GM21529 (cell line): ENCODE data around the gene APOBEC3A.
"Not testable (repeated sequence)": the region's sequence is repeated elsewhere in the genome, so short reads cannot be mapped to it uniquely, and the experiment has no call there.

Experiments used
- ATAC-seq: cut with Tn5 transposase; IDR thresholded peaks from one replicate; pipeline ENCODE4 v1.9.1; 2021; ENCODE audit not compliant: unreplicated experiment

APOBEC3A gene

DNA sequence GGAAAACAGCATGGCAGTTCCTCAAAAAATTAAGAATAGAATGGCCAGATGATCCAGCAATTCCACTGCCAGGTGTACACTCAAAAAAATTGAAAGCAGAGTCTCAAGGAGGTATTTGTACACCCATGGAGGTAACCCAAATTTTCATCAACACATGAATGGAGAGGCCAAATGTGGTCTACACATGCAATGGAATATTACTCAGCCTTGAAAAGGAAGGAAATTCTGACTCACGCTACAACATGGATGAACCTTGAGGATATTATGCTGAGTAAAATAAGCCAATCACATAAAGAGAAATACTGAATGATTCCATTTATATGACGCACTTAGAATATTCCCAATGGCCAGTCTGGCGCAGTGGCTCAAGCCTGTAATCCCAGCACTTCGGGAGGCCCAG lies 19.9 kb downstream of the APOBEC3A start:
- ATAC-seq, result not testable (repeated sequence)

DNA sequence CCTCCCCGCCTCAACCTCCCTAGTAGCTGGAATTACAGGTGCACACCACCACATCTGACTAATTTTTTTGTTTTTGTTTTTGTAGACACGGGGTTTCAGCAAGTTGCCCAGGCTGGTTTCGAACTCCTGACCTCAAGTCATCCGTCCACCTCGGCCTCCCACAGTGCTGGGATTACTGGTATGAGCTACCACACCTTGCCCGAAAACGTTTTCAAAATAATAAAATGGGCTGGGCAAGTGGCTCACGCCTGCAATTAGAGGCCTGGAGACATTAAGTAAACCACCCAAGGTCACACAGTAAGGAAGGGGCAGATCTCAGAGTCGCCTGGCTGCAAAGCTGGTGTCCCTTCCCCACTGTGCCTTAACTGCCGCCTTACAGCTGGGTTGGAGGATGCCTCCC lies 23.2 kb downstream of the APOBEC3A start:
- not testable (repeated sequence) for ATAC-seq

DNA sequence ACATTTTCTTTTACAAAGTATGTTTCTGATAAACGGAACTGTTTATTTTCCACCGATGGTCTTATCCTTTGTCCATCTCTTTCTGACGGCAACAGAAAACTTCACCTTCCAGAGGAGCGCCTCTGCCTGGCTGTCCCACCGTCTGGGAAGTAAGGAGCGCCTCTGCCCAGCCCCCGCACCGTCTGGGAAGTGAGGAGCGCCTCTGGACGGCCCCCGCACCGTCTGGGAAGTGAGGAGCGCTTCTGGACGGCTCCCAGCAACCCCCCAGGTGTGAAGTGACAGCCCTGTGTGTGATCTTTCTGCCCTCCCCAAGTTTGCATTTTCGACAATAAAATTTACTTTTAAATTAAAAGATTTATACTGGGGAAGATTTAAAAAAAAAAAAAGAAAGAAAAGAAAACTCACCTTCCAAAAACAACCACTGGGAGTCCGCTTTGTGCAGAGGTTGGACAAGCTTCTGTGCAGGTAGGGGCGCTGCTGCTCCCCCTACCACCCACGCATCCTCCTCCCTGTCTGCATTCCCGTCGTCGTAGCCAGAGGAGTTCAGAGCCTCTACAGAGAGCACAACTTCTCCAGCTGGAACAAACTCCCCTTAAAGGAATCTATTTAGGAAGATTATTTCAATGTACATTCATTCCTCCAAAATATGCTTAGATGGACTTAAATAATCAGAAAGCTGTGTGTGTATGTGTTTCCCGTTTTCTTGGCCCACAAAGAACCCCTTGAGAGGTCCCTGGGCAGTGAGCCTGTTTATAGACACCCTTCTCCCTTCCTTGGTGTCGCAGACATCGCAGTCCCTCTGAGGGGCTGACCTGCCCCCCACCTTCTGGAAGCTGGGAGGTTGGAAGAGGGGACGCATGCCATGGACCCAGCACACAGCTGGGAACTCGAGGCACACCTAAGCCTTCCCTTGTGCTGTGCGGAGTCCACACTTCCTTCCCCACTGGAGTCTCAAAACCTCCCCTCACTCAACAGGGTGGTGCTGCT lies 23.9 kb downstream of the APOBEC3A start:
- ATAC-seq, result no peak

DNA sequence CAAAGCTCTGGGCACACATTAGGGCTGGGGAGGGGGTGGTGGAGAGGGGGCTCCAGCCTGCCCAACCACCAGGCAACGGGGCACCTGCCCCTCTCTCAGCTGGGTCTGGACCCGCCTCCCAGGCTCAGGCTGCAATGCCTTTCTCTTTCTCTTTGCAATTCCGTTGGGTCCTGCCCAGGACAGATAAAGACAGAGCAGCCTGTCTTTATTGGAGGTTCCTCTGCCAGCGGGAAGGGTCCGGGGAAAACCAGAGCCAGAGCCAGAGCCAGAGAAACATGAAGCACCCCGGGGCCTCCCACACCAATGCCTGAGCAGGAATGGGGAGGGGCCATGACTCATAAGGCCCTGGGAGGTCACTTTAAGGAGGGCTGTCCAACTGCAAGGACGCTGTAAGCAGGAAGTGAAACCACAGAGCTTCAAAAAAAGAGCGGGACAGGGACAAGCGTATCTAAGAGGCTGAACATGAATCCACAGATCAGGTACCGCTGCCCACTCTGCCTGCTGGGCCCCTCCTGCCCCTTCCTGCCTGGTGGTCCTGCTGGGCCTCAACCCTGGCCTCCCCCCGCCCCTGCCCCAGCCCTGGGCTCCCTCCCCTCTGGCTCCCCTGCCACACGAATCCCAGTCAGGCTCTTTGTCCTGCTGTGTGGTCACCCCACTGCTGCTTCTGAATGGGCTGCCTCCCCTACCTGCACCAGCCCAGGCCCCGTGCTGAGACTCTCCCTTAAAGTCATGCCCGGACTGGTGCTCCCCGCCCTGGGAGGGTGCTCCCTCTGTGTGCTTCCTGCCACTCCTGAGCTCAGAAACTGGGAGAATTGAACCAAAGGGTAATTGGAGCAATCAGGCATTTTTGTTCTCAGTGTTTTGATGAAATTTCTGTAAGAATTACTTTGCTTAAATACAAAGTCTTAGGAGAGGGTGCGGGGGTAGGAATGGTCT lies 24.9 kb downstream of the APOBEC3A start, which contains the start of gene APOBEC3B:
APOBEC3B (plus strand) TSS at position 356 of the 936 bp plus-strand sequence; CDS start at position 463, 107 bp downstream.
- ATAC-seq, result peak; percentile 59

DNA sequence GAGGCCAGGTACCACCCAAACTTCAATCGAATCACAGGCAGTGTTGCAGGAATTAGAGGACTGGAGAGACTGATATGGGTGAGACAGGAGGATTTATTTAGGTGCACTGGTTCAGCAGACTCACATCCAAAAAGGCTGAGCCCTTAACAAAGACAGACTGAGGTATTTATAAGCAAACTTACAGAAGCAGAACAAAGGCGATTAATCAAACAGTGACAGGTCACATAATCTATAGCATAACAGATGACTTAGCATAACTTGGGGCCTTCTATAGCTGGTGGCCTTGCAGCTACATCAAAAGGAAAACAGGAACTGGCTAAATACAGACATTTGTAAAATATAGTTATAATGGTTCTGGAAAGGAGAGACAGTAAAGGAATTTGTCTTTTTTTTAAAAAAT lies 26.8 kb downstream of the APOBEC3A start:
- no peak for ATAC-seq

DNA sequence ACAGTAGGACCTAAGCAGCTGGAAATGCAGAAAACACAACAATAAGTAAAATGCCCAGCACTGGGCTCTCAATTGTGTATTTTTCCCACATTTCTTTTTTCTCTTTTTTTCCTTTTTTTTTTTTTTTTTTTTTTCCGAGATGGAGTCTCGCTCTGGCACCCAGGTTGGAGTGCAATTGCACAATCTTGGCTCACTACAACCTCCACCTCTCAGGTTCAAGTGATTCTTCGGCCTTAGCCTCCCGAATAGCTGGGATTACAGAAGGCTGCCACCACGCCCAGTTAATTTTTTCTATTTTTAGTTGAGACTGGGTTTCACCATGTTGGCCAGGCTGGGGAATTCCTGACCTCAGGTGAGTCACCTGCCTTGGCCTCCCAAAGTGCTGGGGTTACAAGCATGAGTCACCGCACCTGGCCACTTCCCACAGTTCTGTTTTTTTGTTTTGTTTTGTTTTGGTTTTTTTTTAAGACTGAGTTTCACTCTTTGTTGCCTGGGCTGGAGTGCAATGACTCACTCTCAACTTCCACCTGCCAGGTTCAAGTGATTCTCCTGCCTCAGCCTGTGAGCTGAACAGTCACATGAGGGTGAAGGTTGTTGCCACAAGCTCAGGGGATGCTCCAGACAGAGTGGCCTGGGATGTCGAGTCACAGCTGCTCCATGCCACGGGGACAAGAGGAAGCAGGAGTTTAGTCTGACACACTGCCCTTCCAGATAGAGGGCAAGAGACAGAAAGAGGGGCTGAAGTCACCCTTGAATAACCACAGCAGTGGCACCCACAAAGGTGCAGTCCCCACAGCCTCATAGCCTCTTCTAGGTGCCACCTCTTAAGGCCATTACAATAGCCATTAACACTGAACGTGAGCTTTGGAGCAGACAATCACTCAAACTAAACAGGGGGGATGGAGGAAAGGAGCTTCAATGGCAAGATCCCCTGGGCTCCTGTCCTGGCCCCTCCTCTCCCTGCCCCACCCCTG lies 27.7 kb downstream of the APOBEC3A start:
- peak; percentile 66 for ATAC-seq

DNA sequence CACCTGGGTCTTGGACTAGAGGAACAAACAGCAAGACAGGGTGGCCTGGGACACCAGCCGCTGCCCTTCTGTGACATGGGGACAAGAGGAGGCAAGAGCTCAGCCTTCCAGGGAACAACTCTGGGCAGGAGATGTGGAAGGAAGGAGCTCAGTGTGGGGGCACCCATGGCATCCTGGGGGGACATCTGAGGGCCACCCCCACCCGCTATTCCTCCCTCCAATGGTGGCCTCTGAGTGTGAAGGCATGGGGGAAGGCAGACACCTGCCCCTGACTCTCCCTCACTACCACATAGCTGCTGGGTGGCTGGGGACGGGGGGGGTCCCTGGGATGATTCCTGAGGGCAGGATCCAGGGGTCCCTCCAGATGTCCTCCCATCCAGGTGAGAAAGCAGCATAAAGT lies 29.2 kb downstream of the APOBEC3A start:
- ATAC-seq, result no peak

DNA sequence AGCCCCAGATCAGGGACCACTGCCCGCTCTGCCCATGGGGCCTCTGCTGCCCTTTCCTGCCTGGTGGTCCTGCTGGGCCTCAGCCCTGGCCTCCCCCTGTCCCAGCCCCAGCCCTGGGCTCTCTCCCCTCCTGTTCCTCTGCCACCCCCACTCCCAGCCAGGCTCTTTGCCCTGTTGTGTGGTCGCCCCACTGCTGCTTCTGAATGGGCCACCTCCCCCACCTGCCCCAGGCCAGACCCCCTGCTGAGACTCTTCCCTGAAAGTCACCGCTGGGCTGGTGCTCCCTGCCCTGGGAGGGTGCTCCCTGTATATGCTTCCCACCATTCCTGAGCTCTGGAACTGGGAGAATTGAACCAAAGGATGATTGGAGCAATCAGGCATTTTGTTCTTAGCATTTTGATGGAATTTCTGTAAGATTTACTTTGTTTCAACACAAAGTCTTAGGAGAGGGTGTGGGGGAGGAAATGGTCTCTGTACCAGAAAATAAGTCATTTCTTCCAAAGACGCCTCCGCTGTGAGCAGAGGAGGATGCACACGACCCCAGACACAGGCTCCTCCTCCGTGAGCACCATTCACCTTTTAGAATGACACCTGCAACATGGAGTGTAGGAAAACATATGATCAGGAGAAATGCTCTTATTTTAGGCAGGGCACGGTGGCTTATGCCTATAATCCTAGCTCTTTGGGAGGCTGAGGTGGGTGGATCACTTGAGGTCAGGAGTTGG lies 29.9 kb downstream of the APOBEC3A start:
- ATAC-seq, result no peak

DNA sequence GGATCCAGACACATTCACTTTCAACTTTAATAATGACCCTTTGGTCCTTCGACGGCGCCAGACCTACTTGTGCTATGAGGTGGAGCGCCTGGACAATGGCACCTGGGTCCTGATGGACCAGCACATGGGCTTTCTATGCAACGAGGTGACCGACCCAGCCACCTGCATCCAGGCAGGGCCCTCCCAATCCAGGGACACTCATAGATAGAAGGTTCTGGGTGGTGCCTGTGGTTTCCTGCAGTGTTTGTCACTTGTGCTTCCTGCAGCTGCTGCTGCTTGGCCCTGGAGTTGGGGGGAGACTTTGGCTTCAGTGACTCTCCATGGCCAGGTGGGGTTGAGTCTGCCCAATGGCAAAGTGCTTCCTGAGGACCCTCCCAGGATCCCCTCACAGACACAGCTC lies 32.1 kb downstream of the APOBEC3A start:
- no peak for ATAC-seq

DNA sequence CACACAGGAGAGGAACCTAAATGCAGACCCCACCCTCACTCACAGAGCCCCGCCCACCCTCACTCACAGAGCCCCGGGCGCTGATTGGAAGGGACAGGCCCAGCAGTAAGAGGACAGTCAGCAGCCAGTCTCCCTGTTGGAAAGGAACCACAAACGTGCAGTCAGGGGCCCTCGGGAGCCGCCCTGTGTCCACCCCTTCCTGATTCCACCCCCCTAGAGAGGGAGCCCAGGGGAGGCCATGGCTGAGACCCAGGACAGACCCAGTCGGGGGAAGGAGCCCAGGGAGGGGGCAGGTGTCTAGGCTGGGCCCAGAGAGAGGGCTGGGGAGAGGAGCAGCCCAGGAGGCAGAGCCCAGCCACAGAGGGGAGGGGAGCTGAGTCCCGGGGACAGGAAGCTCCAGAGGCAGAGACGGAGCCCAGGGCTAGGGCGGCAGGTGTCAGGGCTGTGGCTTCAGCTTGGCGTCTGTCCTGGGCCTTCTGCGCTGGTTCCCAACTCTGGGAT lies 35.5 kb downstream of the APOBEC3A start:
- not testable (repeated sequence) for ATAC-seq

DNA sequence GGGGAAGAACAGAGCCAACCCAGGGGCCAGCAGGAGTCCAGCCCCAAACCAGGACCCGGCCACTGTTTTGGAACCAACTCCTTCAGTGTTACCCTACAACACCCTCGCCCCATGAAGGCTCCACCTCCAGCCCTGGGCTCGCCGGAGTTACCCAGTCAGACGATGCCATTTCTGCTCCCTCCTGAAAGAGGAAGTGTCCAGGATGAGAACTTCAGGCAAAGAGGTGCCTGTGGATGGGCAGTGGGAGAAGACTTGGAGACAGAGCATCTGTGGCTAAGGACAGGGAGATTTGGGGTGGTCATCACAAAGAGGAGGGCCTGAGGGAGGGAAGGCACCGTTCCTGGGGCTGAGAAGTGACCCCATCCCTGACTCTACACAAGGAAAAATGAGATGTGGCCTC lies 38.7 kb downstream of the APOBEC3A start:
- no peak for ATAC-seq

DNA sequence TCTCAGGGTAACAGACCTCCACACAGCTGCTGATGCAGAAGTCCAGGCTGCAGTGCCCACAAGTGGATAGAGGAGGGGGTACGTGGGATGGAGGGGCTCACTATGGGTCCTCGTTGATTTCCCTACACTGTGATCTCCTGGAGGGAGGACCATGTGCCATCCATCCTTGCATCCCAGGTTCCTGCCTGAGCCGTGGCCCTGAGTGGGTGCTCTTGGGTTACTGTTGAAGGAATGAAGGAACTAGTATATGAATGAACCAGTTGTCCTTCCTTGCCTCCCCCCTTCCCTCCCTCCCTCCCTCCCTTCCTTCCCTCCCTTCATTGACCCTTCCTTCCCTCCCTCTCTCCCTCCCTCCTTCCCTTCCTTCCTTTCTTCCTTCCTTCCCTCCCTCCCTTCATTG lies 40.1 kb downstream of the APOBEC3A start:
- ATAC-seq, result no peak

DNA sequence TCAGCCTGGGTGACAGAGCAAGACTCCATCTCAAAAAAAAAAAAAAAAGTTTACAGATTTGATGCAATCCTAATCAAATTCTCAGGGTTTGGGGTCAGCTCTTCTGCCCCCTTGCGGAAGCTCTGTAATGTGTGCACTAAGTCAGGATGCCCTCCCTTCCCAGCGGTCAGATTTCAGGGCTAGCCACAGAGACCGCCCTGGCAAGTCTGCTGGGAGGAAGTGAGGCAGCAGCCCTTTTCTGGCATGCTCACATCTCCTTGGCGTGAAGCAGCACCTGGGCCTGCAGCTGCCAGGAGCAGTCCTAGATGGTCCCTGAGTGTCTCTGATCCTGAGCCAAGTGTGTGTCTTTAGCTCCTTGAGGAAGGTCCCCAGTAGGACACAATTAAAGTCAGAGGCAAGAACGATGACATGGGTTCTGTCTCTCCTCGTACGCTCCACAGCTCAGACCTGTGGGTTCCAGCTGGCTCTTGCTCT lies 45.8 kb downstream of the APOBEC3A start:
- peak; percentile 67 for ATAC-seq

DNA sequence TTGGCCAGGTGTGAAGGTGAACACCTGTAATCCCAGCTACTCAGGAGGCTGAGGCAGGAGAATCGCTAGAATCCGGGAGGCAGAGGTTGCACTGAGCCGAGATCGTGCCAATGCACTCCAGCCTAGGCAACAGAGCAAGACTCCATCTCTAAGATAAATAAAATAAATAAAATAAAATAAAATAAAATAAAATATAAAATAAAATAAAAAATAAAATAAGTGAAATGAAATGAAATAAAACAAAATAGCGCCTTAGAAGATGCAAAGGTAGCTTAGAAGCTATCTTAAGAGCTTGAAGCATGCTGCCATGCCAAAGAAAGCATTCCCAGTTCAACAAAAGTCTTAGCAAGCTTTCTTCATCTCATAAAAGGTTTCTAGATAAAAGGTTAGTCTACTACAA lies 49.8 kb downstream of the APOBEC3A start:
- ATAC-seq, result no peak

DNA sequence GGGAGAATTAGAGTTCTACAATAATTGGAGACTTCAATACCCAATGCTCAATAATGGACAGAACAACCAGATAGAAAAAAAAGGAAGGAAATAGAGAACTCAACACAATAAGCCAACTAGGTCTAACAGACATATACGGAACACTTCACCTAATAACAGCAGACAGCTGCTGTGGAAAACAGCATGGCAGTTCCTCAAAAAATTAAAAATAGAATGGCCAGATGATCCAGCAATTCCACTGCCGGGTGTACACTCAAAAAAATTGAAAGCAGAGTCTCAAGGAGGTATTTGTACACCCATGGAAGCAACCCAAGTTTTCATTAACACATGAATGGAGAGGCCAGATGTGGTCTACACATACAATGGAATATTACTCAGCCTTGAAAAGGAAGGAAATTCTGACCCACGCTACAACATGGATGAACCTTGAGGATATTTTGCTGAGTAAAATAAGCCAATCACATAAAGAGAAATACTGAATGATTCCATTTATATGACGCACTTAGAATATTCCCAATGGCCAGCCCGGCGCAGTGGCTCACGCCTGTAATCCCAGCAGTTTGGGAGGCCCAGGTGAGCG lies 51.0 kb downstream of the APOBEC3A start:
- not testable (repeated sequence) for ATAC-seq

DNA sequence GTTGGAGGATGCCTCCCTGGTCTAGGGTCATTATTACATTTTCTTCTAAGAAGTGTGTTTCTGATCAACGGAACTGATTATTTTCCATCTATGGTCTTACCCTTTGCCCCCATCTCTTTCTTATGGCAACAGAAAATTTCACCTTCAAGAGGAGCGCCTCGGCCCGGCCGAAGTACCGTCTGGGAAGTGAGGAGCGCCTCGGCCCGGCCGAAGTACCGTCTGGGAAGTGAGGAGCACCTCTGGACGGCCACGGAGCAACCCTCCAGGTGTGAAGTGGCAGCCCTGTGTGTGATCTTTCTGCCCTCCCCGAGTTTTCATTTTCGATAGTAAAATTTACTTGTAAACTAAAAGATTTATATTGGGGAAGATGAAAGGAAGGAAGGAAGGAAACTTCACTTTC lies 53.5 kb downstream of the APOBEC3A start:
- no peak for ATAC-seq
